Ishikawa (cell line): Measurements from ENCODE around the gene HTR2A.

ENCODE experiments used
- CEBPB ChIP-seq: IDR thresholded peaks from 2 replicates; pipeline ENCODE4 v1.6.1; 2012
- CREB1 ChIP-seq: IDR thresholded peaks from 2 replicates; pipeline ENCODE4 v1.6.1; 2012; ENCODE audit warnings: low read depth
- EGR1 ChIP-seq: IDR thresholded peaks from 2 replicates; pipeline ENCODE4 v1.6.1; 2012
- EP300 ChIP-seq: IDR thresholded peaks from 2 replicates; pipeline ENCODE4 v1.6.1; 2012; ENCODE audit warnings: borderline replicate concordance
- FOXM1 ChIP-seq: IDR thresholded peaks from 2 replicates; pipeline ENCODE4 v1.6.1; 2012; ENCODE audit warnings: low read depth, borderline replicate concordance
- NFIC ChIP-seq: IDR thresholded peaks from 2 replicates; pipeline ENCODE4 v1.6.1; 2012
- RAD21 ChIP-seq: IDR thresholded peaks from 2 replicates; pipeline ENCODE4 v1.6.1; 2012; ENCODE audit warnings: low read depth
- TAF1 ChIP-seq: IDR thresholded peaks from 2 replicates; pipeline ENCODE4 v1.6.1; 2012; ENCODE audit warnings: low read depth, mild to moderate bottlenecking
- TCF12 ChIP-seq: IDR thresholded peaks from 2 replicates; pipeline ENCODE4 v1.6.1; 2012; ENCODE audit warnings: low read depth
- TEAD4 ChIP-seq: IDR thresholded peaks from 2 replicates; pipeline ENCODE4 v1.6.1; 2012
- USF1 ChIP-seq: IDR thresholded peaks from 2 replicates; pipeline ENCODE4 v1.6.1; 2012
- YY1 ChIP-seq: IDR thresholded peaks from 2 replicates; pipeline ENCODE4 v1.6.1; 2012; ENCODE audit warnings: low read depth
- ZBTB7A ChIP-seq: IDR thresholded peaks from 2 replicates; pipeline ENCODE4 v1.6.1; 2012; ENCODE audit warnings: low read depth
- TF ChIP-seq, protein P1 (sequence below): IDR thresholded peaks from 2 replicates; pipeline ENCODE4 v1.6.1; 2012; ENCODE audit warnings: low read depth, mild to moderate bottlenecking
- TF ChIP-seq, protein P2 (sequence below): IDR thresholded peaks from 2 replicates; pipeline ENCODE4 v1.6.1; 2012

HTR2A gene

DNA sequence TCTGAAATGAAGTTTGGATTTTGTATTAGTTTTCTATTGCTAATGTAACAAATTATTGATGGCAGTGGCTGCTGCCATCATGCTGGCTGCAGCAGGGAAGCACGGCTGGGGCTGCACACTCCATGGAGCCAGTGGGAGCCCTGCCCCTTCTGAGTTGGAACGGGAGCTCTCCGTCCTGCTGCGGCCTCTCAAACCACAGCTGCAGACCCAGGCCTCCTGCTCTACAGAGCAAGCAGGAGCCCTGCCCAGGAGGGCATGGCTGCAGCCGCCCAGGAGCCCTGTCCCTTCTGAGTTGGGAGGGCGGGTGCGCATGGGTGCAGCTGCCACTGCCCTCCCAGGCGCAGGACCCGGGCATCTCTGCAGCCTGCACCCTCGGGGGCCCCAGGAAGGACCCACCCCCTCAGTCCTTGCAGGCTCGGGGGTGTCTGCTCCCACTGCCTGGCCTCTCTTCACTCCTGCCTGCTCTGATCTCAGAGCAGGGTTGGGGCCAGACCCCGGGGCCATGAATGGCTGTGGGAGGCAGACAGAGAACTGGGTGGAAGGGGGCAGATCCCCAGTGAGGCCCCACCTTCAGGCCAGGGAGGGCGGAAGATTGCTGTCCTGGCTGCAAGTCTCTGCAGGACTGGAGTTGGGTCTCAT, 78.9 kb downstream of the HTR2A start:
- no peak for TF ChIP-seq USF1
- TF ChIP-seq, protein P1, sequence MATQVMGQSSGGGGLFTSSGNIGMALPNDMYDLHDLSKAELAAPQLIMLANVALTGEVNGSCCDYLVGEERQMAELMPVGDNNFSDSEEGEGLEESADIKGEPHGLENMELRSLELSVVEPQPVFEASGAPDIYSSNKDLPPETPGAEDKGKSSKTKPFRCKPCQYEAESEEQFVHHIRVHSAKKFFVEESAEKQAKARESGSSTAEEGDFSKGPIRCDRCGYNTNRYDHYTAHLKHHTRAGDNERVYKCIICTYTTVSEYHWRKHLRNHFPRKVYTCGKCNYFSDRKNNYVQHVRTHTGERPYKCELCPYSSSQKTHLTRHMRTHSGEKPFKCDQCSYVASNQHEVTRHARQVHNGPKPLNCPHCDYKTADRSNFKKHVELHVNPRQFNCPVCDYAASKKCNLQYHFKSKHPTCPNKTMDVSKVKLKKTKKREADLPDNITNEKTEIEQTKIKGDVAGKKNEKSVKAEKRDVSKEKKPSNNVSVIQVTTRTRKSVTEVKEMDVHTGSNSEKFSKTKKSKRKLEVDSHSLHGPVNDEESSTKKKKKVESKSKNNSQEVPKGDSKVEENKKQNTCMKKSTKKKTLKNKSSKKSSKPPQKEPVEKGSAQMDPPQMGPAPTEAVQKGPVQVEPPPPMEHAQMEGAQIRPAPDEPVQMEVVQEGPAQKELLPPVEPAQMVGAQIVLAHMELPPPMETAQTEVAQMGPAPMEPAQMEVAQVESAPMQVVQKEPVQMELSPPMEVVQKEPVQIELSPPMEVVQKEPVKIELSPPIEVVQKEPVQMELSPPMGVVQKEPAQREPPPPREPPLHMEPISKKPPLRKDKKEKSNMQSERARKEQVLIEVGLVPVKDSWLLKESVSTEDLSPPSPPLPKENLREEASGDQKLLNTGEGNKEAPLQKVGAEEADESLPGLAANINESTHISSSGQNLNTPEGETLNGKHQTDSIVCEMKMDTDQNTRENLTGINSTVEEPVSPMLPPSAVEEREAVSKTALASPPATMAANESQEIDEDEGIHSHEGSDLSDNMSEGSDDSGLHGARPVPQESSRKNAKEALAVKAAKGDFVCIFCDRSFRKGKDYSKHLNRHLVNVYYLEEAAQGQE = no peak
- TF ChIP-seq, protein P2, sequence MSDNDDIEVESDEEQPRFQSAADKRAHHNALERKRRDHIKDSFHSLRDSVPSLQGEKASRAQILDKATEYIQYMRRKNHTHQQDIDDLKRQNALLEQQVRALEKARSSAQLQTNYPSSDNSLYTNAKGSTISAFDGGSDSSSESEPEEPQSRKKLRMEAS = no peak
- no peak for TF ChIP-seq YY1
- no peak for TF ChIP-seq EP300
- TF ChIP-seq EGR1 = no peak
- TF ChIP-seq CEBPB = no peak
- TF ChIP-seq TCF12 = no peak
- TF ChIP-seq FOXM1 = no peak
- no peak for TF ChIP-seq TEAD4
- no peak for TF ChIP-seq TAF1
- no peak for TF ChIP-seq RAD21

DNA sequence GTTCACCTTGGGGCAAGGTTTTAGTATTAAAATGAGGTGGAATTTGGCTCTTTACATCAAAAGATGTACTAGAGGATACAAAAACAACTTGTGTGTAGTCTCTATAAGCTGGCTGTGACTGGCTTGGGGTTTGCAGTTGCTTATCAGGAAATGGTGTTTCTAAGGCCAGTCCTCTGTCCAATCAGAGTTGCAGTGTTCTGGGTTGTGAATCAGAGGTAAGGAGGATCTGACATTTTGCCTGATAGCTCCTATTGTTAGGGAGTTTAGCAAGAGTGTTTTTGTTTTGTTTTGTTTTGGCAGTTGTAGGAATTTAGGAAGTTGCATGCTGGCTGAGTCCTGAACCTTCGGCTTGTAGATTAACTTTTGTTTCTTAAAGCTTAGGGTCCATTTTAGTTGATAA, 79.8 kb downstream of the HTR2A start:
- TF ChIP-seq CREB1 (no peak), FOXM1 (no peak), USF1 (no peak), TEAD4 (no peak), TCF12 (no peak), EP300 (no peak), CEBPB (no peak), TAF1 (no peak), YY1 (no peak)
- TF ChIP-seq, protein P2 = no peak

DNA sequence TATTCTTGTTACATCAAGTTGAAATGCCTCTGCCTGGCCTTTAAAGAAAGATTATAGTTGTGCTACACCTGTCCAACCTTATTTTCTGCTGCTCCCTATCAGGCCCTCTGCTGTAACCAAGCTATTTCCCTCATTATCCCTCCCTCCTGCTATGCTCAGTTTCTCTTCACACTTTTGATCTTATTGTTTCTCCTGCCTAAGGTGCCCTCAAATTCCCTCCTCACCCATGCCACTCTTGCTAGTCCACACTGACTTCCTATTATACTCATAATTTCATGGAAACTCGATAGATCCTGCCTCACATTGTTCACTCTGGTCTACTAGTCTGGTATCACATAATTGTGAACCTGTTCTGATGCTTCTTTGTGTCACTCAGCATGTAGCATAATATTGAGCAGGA, 80.5 kb downstream of the HTR2A start:
- TF ChIP-seq, protein P2 = no peak

DNA sequence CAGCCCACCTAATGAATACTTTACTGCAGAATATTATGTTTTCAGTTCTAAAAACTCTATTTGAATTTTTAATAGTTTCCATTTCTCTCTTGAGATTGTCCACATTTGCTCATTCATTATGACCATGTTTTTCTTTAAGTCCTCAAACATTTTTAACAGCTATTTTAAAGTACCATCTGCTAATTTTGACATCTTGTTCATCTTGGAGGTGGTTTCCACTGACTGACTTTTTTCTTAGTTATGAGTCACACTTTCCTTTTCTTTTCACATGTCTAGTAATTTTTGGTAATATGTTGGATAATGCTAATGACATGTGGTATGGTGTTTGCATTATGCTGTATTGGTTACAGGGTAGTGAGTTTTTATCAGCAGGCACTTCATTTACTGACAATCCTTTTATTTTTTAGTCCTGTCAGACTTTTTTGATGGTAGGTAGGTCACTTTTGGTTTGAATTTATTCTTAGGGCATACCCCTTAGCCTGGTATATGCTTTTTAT, 84.5 kb downstream of the HTR2A start:
- TF ChIP-seq TEAD4 = no peak
- TF ChIP-seq EP300 = no peak
- TF ChIP-seq CREB1 = no peak

DNA sequence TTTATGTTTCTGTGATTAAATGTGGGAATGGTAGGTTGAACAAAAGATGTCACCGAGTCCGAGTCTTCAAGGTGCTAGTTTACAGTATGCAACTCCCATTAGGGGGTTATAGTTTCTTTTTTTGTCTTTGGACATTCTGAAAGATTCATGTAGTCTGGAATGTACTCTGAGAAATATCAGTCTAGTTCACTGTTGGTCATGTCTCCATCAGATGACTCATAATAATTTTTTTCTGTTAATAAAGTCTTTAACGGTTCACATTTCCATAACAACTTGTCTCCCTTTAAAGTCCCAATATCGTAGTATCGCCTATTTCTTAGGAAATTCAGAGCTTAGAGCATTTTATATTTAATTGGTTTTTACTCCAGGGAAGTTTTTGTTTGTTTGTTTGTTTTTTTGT, 86.4 kb downstream of the HTR2A start:
- no peak for TF ChIP-seq FOXM1
- TF ChIP-seq EP300 = no peak
- TF ChIP-seq NFIC = no peak

- TF ChIP-seq TCF12 (no peak), ZBTB7A (no peak), RAD21 (no peak), CEBPB (no peak), NFIC (peak; percentile 38; the same call in 1 of the 2 replicates), EP300 (no peak), TEAD4 (0 out of 2 replicates have a peak, but pooled peaks have one; percentile 28), EGR1 (no peak)
These were observed 92.5 kb downstream of the HTR2A start for GRCh38 chr13:46804391-46804815.

DNA sequence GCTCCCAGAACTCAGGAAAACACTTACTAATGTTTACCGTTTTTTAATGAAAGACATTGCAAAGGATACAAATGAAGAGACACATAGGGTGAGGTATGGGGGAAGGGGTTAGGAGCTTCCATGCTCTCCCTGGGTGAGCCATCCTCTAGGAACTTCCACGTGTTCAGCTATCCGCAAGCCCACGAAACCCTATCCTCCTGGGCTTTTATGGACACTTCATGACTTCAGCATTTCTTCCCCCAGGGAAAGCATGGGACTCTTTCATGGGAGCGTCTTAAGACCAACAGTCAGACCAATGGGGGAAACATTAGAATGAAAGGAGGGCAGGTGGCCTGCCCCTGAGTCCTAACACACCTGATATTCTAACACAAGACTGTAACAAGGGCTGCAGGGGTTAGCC, 93.3 kb downstream of the HTR2A start:
- TF ChIP-seq CEBPB = no peak
- no peak for TF ChIP-seq TEAD4
- TF ChIP-seq, protein P1 = no peak
- no peak for TF ChIP-seq EGR1
- no peak for TF ChIP-seq TCF12
- no peak for TF ChIP-seq TAF1
- no peak for TF ChIP-seq RAD21
- TF ChIP-seq, protein P2 = no peak
